ENCODE data around the gene PRR12. TPM values are rescaled to one million over a fixed set of nuclear protein-coding genes. Genes with fewer than 3 reads are reported as not detected.
"Not testable (repeated sequence)": the region's sequence is repeated elsewhere in the genome, so short reads cannot be mapped to it uniquely, and the experiment has no call there.

PRR12 gene
- total RNA-seq, 1 donor from 2014 or later = 2.4 TPM

DNA sequence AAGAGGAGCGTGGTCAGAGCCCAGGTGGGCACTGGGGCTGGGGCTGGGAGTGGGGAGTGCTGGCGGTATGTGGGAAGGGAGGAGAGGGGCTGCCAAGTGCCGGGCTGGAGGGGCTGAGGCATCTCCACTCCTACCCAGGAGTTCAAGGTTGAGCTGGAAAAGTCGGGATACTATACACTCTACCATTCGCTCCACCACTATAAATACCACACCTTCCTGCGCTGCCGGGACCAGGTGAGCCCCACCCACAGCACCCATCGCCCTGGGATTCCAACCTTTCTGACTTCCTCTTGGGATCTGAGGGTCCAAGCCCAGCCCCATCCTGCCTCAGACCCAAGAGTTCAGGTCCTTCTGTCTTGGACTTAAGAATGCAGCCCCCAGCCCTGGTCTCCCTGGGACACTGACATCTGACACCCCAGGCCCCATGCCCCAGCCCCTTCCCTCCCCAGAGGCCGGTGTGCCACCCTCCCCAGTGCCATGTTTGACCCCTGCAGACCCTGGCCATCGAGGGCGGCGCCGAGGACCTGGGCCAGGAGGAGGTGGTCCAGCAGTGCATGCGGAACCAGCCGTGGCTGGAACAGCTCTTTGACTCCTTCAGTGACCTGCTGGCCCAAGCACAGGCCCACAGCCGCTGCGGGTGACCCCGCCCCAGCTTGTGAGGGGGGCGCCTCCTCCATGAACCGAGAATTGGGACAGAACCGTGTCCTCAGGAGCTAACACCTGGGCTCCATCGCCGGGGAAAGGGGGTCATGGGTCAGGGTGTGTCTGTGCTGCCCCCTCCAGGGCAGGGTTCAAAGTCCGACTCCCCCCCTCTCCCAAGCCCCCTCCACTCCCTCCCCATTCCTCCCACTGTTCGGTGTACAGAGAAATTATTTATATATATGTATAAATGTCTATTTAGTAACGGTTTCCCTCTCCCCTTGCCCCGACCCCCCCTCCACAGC is 34.3 kb downstream of the PRR12 start:
- no peak for DNase-seq

GRCh38 chr19:49626226-49626625 is 35.2 kb downstream of the PRR12 start:
- no peak for DNase-seq

- DNase-seq = no peak
Observed at GRCh38 chr19:49629659-49630058, 38.7 kb downstream of the PRR12 start.

- peak; percentile 57 for DNase-seq
Observed at GRCh38 chr19:49631014-49631588, 40.1 kb downstream of the PRR12 start.

GRCh38 chr19:49631610-49632192 is 40.7 kb downstream of the PRR12 start:
- no peak for DNase-seq

DNA sequence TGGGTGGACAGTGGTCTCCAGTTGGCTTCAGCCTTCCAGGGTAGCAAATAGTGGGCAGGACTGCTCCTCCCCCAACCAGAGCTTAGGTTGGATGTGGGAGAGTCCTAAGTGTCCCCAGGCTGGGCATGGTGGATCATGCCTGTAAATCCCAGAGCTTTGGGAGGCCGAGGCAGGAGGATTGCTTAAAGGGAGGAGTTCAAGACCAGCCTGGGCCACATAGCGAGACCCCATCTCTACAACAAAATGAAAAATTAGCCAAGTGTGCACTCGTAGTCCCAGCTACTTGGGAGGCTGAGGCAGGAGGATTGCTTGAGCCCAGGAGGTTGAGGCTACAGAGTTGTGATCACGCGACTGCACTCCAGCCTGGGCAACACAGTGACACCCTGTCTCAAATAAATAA is 41.6 kb downstream of the PRR12 start:
- no peak for DNase-seq

DNA sequence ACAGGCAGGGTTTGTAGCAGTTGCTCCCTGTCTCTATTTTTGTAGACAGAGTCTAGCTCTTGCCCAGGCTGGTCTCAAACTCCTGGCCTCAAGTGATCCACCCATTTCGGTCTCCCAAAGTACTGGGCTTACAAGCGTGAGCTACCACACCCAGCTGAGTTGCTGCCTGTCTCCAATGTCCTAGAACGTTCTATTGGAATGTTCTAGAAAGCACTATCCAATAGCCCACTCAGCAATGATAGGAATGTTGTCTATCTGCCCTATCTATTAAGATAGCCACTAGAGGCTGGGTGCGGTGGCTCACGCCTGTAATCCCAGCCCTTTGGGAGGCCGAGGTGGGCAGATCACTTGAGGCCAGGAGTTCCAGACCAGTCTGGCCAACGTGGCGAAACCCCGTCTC is 42.3 kb downstream of the PRR12 start:
- DNase-seq = not testable (repeated sequence)

DNA sequence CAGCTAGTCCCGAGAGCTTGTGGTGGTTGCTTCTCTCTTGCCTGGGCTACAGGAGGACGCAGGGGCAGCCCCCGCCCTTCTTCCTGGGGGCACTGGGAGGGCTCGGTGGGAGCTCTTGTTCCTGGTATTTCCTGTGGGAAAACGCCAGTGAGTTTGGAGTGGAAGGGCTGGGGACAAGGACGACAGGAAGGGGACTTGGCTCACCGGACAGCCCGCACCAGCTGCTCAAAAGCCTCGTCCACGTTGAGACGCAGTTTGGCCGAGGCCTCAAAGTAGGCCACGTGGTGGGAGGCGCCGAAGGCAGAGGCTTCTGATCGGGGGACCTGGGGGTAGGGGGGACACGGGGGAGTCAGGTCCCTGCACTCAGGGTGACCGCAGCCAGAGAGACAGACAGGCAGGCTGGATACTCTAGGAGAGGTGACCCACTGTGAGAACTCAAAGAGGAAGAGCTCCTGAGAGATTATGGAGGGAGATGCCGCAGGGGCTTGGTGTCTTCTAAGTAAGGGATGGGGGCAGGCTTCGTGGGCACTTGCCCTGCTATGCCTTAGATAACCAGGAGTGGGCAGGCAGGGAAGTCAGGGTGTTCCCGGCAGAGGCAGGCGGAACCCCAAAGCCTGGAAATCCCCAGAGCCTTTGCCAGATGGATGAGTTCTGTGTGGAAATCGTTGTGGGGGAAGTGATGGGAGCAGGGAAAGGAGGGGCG is 44.7 kb downstream of the PRR12 start:
- peak; percentile 40 for DNase-seq

GRCh38 chr19:49636233-49636932 is 45.4 kb downstream of the PRR12 start:
- DNase-seq = no peak

GRCh38 chr19:49637821-49638738 is 47.1 kb downstream of the PRR12 start:
- DNase-seq = peak; percentile 51

DNA sequence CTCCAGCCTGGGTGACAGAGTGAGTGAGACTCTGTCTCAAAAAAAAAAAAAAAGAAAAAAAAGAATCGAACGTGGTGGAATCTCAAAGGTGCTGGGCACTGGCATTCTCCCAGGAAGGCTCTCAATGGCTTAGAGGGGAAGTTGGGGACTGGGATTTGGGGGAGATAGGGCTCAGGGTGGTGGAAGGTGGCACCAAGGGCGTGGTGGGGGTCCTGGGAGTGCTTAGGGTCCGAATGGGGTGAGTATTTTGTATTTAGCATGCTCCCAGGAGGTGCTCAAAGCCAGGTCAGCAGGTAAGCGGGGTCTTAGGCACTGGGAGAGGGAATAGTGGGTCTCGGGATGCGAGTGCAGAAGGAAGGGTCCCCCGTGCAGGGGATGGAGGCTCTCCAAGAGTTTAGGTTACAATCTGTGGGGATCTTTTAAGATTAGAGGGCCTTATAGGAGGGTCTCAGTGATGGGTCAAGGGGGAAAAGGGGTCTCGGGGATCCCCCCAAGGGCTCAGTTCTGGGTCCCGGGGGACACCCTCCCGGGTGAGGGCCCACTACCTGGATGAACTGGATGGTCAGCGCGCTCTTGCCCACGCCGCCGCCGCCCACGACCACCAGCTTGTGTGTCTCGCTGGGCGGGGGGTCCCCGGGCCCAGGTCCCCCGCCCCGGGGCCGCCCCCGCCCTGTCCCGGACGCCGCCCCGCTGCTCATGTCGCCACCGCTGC is 48.6 kb downstream of the PRR12 start:
- DNase-seq = no peak

DNA sequence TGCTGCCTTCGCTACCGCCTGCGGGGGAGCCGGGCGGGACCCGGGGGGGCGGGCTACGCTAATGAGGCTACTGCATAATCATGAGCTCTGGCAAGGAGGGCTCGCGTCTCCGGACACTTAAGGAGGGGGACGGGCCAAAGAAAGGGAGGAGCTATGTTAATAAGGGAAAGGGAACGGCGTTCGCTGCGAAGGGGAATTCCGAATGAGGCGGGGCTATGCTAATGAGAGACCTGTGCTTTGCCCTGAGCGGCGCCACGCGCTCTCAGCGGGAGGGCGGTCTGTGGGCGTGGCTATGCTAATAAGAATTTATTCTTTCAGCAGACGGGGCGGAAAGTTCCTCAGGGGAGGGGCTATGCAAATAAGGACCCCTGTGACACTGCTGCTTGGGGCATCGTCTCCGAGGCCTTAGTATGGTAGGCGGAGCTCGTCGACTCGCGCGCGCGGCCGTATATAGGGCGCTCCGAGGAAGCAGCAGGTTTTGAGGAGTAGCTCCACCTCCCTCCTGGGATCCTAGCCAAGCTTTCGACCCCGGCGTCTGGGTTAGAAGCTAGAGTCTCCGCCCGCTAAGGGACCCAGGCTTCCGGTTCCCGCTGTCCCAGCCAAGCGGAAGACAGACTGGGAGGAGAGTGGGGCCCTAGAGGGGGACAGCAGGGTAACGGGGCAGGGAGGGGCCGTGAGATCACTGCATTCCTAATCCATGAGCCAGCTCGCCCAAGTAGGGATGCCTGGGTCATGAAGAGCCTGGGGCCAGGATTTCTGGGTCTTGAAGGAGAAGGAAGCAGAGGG is 49.3 kb downstream of the PRR12 start, which contains the start of gene RRAS:
Gene RRAS (minus strand): TSS at position 31 of the 786 bp plus-strand sequence. CDS start 45 bp downstream, outside the sequence.
- peak; percentile 100 for DNase-seq

DNA sequence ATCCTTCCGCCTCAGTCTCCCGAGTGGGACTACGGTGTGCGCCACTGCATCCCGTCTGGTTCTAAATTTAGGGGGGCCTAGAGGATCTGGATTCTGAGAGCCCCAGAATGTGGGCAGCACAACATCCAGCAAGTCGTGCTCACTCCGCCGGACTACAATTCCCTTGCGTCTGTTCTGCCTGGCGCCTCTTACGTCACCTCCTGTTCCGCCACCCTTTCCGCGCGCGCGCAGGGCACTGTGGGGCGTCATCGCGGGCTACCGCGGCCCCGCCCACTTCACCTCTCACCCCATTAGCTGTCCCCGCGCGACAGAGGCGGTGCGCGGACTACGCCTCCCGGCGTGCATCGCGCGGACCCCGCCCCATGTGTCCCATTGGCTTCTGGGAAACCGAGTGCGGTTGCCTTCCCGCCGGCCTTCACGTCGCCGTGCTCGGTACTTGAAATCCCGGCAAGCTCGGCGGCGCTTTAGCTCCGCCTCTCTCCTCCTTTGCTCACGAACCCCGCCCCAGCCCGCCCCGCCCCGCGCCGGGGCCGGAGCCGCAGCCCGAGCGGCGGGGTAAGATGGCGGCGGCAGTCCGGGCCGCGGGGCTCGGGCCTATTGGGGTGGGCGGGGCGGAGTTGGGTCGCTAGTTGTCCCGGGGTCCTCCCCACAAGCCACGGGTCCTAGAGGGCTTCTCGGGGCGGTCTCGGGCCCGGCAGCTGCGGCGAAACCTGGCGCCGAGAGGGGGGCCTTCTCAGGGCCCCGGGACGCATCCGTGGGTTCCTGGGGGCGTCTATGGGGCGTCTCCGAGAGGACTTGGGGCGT is 50.9 kb downstream of the PRR12 start, which contains the start of gene SCAF1:
Gene SCAF1 (plus strand): TSS at position 522 of the 804 bp plus-strand sequence. CDS start 2,818 bp downstream, outside the sequence.
- DNase-seq = peak; percentile 99

DNA sequence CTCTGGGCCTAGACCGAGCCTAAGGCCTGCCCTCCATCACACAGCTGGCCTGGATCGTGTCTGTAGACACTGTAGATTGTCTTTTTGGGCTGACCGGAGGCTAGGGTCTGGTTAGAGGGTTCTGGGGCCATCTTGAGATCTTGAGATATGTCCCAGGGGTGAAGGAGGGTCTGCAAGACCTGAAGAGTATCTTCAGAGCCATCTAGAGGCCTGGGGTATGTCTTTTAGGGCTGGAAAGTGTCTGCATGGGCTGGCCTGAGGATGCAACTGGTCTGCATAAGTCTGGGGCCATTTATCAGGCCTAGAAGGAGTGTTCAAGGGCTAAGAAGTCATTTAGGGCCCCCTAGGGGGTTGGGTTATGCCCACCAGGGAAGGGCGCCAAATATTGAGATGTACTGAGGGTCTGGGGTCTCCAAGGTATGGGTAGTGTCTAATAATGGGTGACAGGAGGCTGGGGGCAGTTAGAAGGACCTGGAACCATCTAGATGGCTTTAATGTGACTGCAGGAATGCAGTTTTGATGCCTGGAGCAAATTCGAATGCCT is 51.6 kb downstream of the PRR12 start:
- DNase-seq = peak; percentile 36

DNA sequence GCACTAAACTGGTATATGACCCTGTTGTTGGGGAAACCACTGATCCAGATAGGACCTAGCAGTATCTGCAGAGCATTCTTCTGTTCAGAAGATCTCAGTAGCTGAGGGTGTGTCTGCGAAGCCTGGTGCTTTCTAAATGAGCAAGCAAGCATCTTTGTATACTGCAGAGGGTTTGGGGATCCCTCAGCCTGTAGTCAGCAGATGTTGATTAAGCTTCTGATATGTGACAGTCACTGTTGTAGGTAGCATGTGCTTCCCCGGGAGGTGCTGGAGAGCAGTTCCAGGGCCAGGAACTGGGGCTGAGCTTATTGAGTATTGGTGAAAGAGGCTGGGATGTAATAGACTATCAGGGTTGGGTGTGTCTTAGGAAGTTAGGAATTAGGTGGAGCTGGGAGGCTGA is 52.5 kb downstream of the PRR12 start:
- no peak for DNase-seq

GRCh38 chr19:49645592-49645991 is 54.6 kb downstream of the PRR12 start:
- no peak for DNase-seq

GRCh38 chr19:49645995-49646394 is 55.0 kb downstream of the PRR12 start:
- no peak for DNase-seq

DNA sequence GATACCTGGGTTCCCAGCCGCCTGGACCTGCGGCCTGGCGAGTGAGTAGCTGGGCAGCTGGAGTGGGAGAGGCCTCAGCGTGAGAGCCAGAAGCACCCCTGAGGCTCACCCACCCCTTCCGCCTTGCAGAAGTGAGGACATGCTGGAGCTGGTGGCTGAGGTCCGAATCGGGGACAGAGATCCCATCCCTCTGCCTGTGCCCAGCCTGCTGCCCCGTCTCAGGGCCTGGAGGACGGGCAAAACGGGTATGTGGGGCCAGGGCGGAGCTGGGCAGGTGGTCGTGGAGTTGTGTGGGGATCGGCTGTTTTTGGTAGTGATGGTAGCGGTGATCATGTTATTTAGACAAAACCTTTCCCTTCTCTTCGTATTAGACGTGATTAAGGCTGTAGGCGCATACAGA is 55.6 kb downstream of the PRR12 start:
- no peak for DNase-seq

All from dermis blood vessel endothelial cell (primary cell).